ENCODE data around the gene MTERF2.

- TF ChIP-seq CTCF (conservative IDR thresholded peaks at IDR 0.05 in 1 of 2, IDR thresholded peaks at IDR 0.05 in 1 of 2; ENCODE audit: low read depth in 1 of 2, low read length in 2 of 2): no peak
- no peak for TF ChIP-seq EZH2 (IDR thresholded peaks at IDR 0.05; ENCODE audit: low read length, missing control alignments)
Observed at GRCh38 chr12:107033758-107034739, 47.1 kb upstream of the MTERF2 start.
